Fibroblast of villous mesenchyme (primary cell): Measurements from ENCODE around the gene MAN1C1. TPM values are rescaled to one million over a fixed set of nuclear protein-coding genes. Genes with fewer than 3 reads are reported as not detected.
"Not testable (repeated sequence)": the region's sequence is repeated elsewhere in the genome, so short reads cannot be mapped to it uniquely, and the experiment has no call there.

Source experiments
- DNase-seq: peaks from one replicate; pipeline ENCODE4 v3.0.0-alpha.2; 2010; ENCODE audit warnings: low read depth
- H3K4me3 ChIP-seq: 2 replicates; pipeline ENCODE4 v1.5.1; 2011; ENCODE audit warnings: low read depth, mild to moderate bottlenecking, low read length
- total RNA-seq: library from RNA; depleted of rRNA; stranded (reverse); fragments of >200 nt; gene quantifications from 2 replicates; pipeline ENCODE4 v1.2.3, GENCODE V29; 2012
- TF ChIP-seq, protein P1 (sequence below): IDR thresholded peaks from 2 replicates; pipeline ENCODE4 v1.5.1; 2012; ENCODE audit warnings: low read depth, mild to moderate bottlenecking, low read length; ENCODE audit not compliant: insufficient read depth

MAN1C1 gene
- total RNA-seq, 1 donor, result 5.2 TPM

DNA sequence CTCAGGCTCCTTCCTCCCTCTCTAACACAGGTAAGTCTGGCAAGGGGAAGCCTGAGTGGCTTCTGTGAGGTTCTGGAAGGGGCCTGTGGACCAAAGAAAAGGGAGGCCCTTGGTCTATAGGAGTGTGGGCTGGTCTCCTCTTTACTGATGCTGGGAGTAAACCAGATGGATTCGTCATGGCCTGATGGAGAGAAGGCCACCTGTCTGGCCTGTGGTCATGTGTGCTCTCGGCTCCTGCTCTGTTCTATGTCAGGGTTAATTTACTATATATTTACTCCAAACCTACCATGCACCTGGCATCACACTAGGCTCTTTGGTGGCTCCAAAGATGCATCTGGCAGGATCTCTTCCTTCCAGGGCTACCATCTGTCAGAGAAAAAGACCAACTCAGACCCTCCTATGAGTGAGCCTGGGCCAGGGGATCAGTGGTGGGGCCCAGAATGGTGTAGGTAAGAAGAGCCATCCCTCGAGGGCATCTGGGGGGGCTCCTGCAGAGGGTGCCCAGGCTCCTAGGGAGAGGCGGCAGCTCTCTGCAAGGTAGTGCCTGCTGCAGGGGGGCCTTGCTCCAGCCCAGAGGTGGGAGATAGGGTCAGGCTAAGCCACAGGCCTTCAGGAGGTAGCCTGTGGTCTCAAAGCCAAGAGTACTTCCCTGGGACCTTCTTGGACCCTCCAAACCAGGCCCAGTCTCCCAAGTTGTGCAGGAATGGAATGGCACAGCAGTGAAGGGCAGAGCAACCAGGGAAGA is 115.2 kb downstream of the MAN1C1 start:
- H3K4me3 ChIP-seq, result no peak overlapping the region
- DNase-seq, result no peak
- TF ChIP-seq, protein P1, sequence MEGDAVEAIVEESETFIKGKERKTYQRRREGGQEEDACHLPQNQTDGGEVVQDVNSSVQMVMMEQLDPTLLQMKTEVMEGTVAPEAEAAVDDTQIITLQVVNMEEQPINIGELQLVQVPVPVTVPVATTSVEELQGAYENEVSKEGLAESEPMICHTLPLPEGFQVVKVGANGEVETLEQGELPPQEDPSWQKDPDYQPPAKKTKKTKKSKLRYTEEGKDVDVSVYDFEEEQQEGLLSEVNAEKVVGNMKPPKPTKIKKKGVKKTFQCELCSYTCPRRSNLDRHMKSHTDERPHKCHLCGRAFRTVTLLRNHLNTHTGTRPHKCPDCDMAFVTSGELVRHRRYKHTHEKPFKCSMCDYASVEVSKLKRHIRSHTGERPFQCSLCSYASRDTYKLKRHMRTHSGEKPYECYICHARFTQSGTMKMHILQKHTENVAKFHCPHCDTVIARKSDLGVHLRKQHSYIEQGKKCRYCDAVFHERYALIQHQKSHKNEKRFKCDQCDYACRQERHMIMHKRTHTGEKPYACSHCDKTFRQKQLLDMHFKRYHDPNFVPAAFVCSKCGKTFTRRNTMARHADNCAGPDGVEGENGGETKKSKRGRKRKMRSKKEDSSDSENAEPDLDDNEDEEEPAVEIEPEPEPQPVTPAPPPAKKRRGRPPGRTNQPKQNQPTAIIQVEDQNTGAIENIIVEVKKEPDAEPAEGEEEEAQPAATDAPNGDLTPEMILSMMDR, result no peak

DNA sequence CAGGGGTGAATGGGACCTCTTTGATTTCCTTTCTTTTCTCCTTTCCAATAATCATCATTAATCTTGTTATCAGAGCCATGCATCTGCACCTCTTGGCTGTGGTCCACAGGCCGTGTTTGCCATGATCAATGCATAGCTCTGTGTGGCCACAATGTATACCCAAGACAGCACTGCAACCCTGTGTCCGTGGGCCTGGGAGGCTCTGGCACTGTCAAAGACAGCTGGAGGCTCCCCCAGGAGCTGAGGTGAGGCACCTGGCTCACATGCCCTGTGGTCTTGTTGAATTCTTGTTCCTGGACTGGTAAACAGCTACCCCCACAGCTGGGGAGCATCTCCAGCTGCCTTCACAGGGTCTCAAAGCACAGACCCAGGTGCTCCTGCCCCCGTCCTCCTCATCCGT is 116.2 kb downstream of the MAN1C1 start:
- no peak for DNase-seq
- no peak overlapping the region for H3K4me3 ChIP-seq
- TF ChIP-seq, protein P1, result no peak

DNA sequence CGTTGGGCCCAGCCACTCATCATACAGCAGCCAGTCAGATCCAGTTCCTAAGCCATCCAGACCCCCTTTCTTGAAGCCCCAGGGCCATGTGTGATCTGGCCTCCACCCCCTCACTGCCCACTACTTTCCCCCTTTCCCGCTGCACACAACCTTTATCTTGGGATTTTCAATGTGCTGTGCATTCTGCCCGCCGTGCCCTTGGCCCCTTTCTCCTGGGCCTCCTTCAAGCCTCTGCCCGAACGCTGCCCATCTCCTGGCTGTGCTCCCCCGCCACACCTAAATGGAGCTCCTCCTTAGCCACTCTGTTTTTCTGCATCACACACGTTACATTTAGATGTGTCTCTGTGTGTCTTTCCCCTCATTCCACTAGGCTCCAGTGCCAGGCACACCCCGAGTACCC is 116.7 kb downstream of the MAN1C1 start:
- no peak for DNase-seq
- TF ChIP-seq, protein P1, result no peak
- H3K4me3 ChIP-seq, result no peak overlapping the region

GRCh38 chr1:25734991-25735390 is 118.4 kb downstream of the MAN1C1 start:
- H3K4me3 ChIP-seq, DNase-seq: not testable (repeated sequence)

DNA sequence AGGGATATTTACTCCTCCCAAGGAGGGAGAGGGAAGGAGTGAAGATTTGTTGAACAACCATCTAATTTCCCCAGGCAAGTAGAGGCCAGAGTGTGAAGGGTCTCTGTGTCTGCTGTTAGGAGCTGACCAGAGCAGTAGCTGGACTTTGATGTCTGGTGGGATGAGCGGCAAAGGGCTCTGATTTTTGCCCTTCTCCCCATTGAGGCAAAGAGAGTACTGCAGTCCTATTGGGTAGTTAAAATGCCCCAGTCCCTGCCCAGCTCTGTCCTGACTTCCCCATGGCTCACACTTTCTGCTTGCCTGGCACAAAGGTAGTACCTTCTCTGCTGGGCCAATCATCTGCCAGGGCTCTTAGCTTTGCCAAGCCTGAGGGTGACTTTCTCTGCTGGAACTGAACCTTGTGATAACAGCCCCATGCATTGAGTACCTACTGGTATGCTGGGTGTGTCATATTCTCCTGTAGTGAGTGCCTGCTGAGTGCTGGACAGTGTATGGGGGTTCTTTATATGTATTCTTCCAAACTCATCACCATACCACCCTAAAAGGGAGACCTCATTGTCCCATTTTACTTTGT is 119.5 kb downstream of the MAN1C1 start:
- H3K4me3 ChIP-seq, result no peak overlapping the region
- TF ChIP-seq, protein P1, result no peak
- DNase-seq, result no peak

DNA sequence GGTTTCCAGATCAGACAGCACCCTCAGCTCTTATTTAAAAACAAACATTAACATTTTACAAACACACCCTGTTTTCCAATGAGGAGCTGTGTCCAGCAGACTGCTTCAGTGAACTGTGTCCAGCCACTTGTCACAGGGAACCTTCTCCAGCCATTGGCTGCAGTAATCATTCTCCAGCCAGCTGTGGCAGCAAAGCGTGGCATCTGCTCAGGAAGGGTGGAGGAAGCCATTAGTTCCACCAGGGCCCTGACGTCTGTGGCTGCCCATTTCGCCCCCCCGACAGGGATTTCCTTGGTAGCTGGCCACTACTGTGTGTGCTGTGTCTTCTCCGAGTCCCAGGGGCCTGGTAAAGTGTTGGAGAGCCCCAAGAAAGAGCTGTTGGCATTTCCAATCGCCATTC is 120.5 kb downstream of the MAN1C1 start:
- no peak overlapping the region for H3K4me3 ChIP-seq
- TF ChIP-seq, protein P1, result no peak
- peak; percentile 11 for DNase-seq

DNA sequence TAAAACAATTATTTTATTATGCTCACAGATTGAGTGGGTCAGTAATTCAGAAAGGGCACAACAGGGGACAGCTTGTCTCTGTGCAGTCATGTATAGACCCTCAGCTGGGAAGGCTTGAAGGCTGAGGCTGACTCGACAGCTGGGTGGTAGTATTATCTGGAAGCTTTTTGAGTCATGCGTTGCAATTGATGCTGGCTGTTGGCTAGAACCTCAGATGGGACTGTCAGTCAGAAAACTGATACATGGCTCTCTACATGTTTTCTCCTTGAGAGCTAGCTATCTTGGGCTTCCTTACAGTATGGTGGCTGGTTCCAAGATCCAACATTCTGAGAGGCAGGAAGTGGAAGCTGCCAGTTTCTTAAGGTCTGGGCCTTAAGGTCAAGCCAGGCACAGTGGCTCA is 121.9 kb downstream of the MAN1C1 start:
- TF ChIP-seq, protein P1, result no peak
- H3K4me3 ChIP-seq, result no peak overlapping the region
- no peak for DNase-seq
